Left ventricle myocardium inferior (tissue), 1 donor: Measurements from ENCODE around the gene AURKAIP1. TPM values are rescaled to one million over a fixed set of nuclear protein-coding genes. Genes with fewer than 3 reads are reported as not detected.
A peak's percentile ranks its signal among the peaks of the same experiment; 100 is the strongest.

ENCODE experiments used
- DNase-seq: peaks from one replicate; pipeline ENCODE4 v3.0.0-alpha.2; 2020
- H3K27ac ChIP-seq: fragments of 200-600 bp; replicated peaks from 2 replicates; pipeline ENCODE4 v1.8.0; 2021
- H3K27me3 ChIP-seq: fragments of 200-600 bp; 2 replicates; pipeline ENCODE4 v1.8.0; 2021; ENCODE audit warnings: low read depth
- H3K36me3 ChIP-seq: fragments of 200-600 bp; 2 replicates; pipeline ENCODE4 v1.8.0; 2021
- H3K4me1 ChIP-seq: fragments of 200-600 bp; 2 replicates; pipeline ENCODE4 v1.8.0; 2021
- H3K4me3 ChIP-seq: fragments of 200-600 bp; 2 replicates; pipeline ENCODE4 v1.8.0; 2021; ENCODE audit warnings: mild to moderate bottlenecking, moderate library complexity
- H3K9me3 ChIP-seq: fragments of 200-600 bp; replicated peaks from 2 replicates; pipeline ENCODE4 v1.8.0; 2021
- CTCF ChIP-seq: fragments of 200-600 bp; IDR thresholded peaks from 2 replicates; pipeline ENCODE4 v1.8.0; 2021; ENCODE audit warnings: antibody characterized with exemption, mild to moderate bottlenecking, borderline replicate concordance
- intact Hi-C: fragments of 100-400 bp; cut with micrococcal nuclease; formaldehyde crosslinking; loops from one replicate; pipeline ENCODE4 v1.11.0; 2022
- total RNA-seq: library from RNA; stranded (reverse); fragmentation: NEBNext Ultra II Directional; extraction: Animal tissue kit (Norgen Biotek cat#: 25700); gene quantifications from one replicate; pipeline ENCODE4 v1.2.1, GENCODE V29; 2021
- donor health status: DM: no; HTN: yes; CAD: no; lungs with severe emphysema.

Gene AURKAIP1
- total RNA-seq, 1 donor from 2014 or later: 219 TPM

- peak overlapping the region; percentile 4 for H3K27ac ChIP-seq
- H3K9me3 ChIP-seq: no peaks in the 10 kb centered on the region
- peaks cover 51% of the 10 kb centered on the region for H3K4me1 ChIP-seq
- intact Hi-C loops: no loop called here
- no peaks in the 10 kb centered on the region for H3K27me3 ChIP-seq
- no peak overlapping the region for H3K4me3 ChIP-seq
- no peak for DNase-seq
- no peak for TF ChIP-seq CTCF
- H3K36me3 ChIP-seq: peaks cover 27% of the 10 kb centered on the region
Measured at GRCh38 chr1:1343811-1344421, 31.1 kb downstream of the AURKAIP1 start.

- no peak for TF ChIP-seq CTCF
- Histone ChIP-seq H3K27me3 (no peaks in the 10 kb centered on the region), H3K9me3 (no peaks in the 10 kb centered on the region), H3K4me3 (no peak overlapping the region), H3K4me1 (peaks cover 42% of the 10 kb centered on the region), H3K27ac (no peak overlapping the region), H3K36me3 (peaks cover 40% of the 10 kb centered on the region)
- intact Hi-C loops: no loop called here
- no peak for DNase-seq
Measured at GRCh38 chr1:1342584-1343115, 32.4 kb downstream of the AURKAIP1 start.

- intact Hi-C loops: no loop called here
- Histone ChIP-seq H3K9me3 (no peaks in the 10 kb centered on the region), H3K27ac (no peak overlapping the region), H3K4me1 (peaks cover 37% of the 10 kb centered on the region), H3K36me3 (peaks cover 44% of the 10 kb centered on the region), H3K4me3 (no peak overlapping the region), H3K27me3 (no peaks in the 10 kb centered on the region)
- no peak for TF ChIP-seq CTCF
- no peak for DNase-seq
Measured at GRCh38 chr1:1342061-1342562, 32.9 kb downstream of the AURKAIP1 start.

GRCh38 chr1:1341549-1342021 lies 33.4 kb downstream of the AURKAIP1 start:
- Histone ChIP-seq H3K36me3 (peaks cover 48% of the 10 kb centered on the region), H3K27ac (no peak overlapping the region), H3K4me3 (no peak overlapping the region), H3K4me1 (peaks cover 32% of the 10 kb centered on the region), H3K9me3 (no peaks in the 10 kb centered on the region), H3K27me3 (no peaks in the 10 kb centered on the region)
- intact Hi-C loops: no loop called here
- no peak for TF ChIP-seq CTCF
- DNase-seq: no peak

GRCh38 chr1:1340791-1341548 lies 34.0 kb downstream of the AURKAIP1 start:
- peaks cover 26% of the 10 kb centered on the region for H3K4me1 ChIP-seq
- H3K4me3 ChIP-seq: no peak overlapping the region
- no peaks in the 10 kb centered on the region for H3K9me3 ChIP-seq
- no peaks in the 10 kb centered on the region for H3K27me3 ChIP-seq
- no peak for DNase-seq
- TF ChIP-seq CTCF: no peak
- H3K27ac ChIP-seq: no peak overlapping the region
- intact Hi-C loops: no loop called here
- H3K36me3 ChIP-seq: peaks cover 54% of the 10 kb centered on the region
